Trophoblast cell (in vitro differentiated cells and primary cell): ENCODE measurements around the gene TMF1.

Source experiments
- DNase-seq, 2 donors: peaks; one replicate each; pipeline ENCODE4 v3.0.0-alpha.2; 2016
- H2AFZ ChIP-seq: 2 replicates; pipeline ENCODE4 v1.6.1; 2013; ENCODE audit warnings: low read length, moderate library complexity, mild to moderate bottlenecking; ENCODE audit not compliant: insufficient read depth, poor library complexity
- H2AK5ac ChIP-seq: 2 replicates; pipeline ENCODE4 v1.6.1; 2013; ENCODE audit warnings: mild to moderate bottlenecking, low read length
- H2BK120ac ChIP-seq: 2 replicates; pipeline ENCODE4 v1.6.1; 2013; ENCODE audit warnings: low read length, mild to moderate bottlenecking, moderate library complexity; ENCODE audit not compliant: insufficient read depth, poor library complexity
- H2BK12ac ChIP-seq: 2 replicates; pipeline ENCODE4 v1.6.1; 2013; ENCODE audit warnings: mild to moderate bottlenecking, low read length, moderate library complexity
- H2BK5ac ChIP-seq: 2 replicates; pipeline ENCODE4 v1.6.1; 2013; ENCODE audit warnings: low read length, low read depth, moderate library complexity, mild to moderate bottlenecking; ENCODE audit not compliant: poor library complexity
- H3K14ac ChIP-seq: 2 replicates; pipeline ENCODE4 v1.6.1; 2013; ENCODE audit warnings: mild to moderate bottlenecking, low read length
- H3K18ac ChIP-seq: 2 replicates; pipeline ENCODE4 v1.6.1; 2013; ENCODE audit warnings: mild to moderate bottlenecking, low read length
- H3K23ac ChIP-seq: 2 replicates; pipeline ENCODE4 v1.6.1; 2013; ENCODE audit warnings: low read length
- H3K27ac ChIP-seq: 2 replicates; pipeline ENCODE4 v1.5.1; 2013; ENCODE audit warnings: low read depth, mild to moderate bottlenecking, inconsistent platforms, low read length, moderate library complexity
- H3K27me3 ChIP-seq: 2 replicates; pipeline ENCODE4 v1.6.1; 2013; ENCODE audit warnings: inconsistent platforms, mild to moderate bottlenecking, low read length, moderate library complexity; ENCODE audit not compliant: insufficient read depth
- H3K36me3 ChIP-seq, 2 experiments: 1 replicate in 1 of 2; 2 replicates in 1 of 2; pipeline ENCODE4 v1.6.1; 2013; ENCODE audit warnings: low read length in 2 of 2, mild to moderate bottlenecking in 2 of 2, moderate library complexity in 1 of 2; ENCODE audit not compliant: insufficient read depth in 2 of 2, control insufficient read depth in 1 of 2
- H3K4ac ChIP-seq: 2 replicates; pipeline ENCODE4 v1.6.1; 2013; ENCODE audit warnings: low read depth, mild to moderate bottlenecking, low read length, moderate library complexity
- H3K4me1 ChIP-seq, 2 experiments: 1 replicate in 1 of 2; 2 replicates in 1 of 2; pipeline ENCODE4 v1.6.1; 2013; ENCODE audit warnings: low read length in 2 of 2, mild to moderate bottlenecking in 2 of 2, moderate library complexity in 1 of 2; ENCODE audit not compliant: insufficient read depth in 2 of 2, control insufficient read depth in 1 of 2
- H3K4me2 ChIP-seq: 2 replicates; pipeline ENCODE4 v1.6.1; 2013; ENCODE audit warnings: inconsistent platforms, mild to moderate bottlenecking, low read length, moderate library complexity
- H3K4me3 ChIP-seq: 2 replicates; pipeline ENCODE4 v1.5.1; 2013; ENCODE audit warnings: mild to moderate bottlenecking, low read depth, low read length, inconsistent platforms
- H3K79me1 ChIP-seq: one replicate; pipeline ENCODE4 v1.6.1; 2013; ENCODE audit warnings: low read length
- H3K79me2 ChIP-seq: 2 replicates; pipeline ENCODE4 v1.6.1; 2013; ENCODE audit warnings: low read length, mild to moderate bottlenecking; ENCODE audit not compliant: control insufficient read depth, insufficient read depth, poor library complexity
- H3K9ac ChIP-seq: 2 replicates; pipeline ENCODE4 v1.6.1; 2013; ENCODE audit warnings: mild to moderate bottlenecking, low read length
- H3K9me3 ChIP-seq: 2 replicates; pipeline ENCODE4 v1.6.1; 2013; ENCODE audit warnings: low read depth, mild to moderate bottlenecking, control low read depth, inconsistent platforms, low read length; ENCODE audit not compliant: insufficient read depth
- H4K12ac ChIP-seq: 2 replicates; pipeline ENCODE4 v1.6.1; 2013; ENCODE audit warnings: low read depth, mild to moderate bottlenecking, low read length, moderate library complexity
- H4K8ac ChIP-seq: 2 replicates; pipeline ENCODE4 v1.6.1; 2013; ENCODE audit warnings: low read depth, mild to moderate bottlenecking, low read length, moderate library complexity
- H4K91ac ChIP-seq: one replicate; pipeline ENCODE4 v1.6.1; 2013; ENCODE audit warnings: low read depth, mild to moderate bottlenecking, low read length, moderate library complexity
- WGBS: extraction: QIAGEN DNeasy Blood & Tissue Kit; methylation state at CpG from one replicate; pipeline ENCODE4 v1.1.7; 2013; ENCODE audit warnings: missing lambda C conversion rate; ENCODE audit not compliant: insufficient read length, insufficient coverage; ENCODE audit errors: extremely low coverage; 5-methylcytosine and 5-hydroxymethylcytosine counted together

The TMF1 gene

DNA sequence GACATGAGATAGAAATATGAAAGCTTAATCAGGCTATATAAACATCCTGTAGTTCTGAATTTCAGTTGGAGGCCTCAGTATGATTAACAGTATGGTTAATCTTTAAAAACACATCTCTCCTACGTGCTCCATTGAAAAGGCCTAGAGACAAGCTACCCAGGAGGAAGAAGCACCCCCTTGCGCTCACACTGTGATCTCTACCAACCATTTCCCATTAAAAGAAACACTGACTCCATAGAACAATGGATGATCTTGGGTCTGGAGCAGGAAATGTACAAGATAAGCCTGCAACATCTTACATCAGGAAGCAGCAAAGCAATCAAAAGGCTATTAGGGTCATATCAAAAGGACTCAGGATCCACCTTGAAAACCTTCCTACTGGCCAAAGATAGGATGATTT is 35.2 kb downstream of the TMF1 start:
- DNase-seq, result no peak
- Histone ChIP-seq H3K27me3 (no peaks in the 10 kb centered on the region), H3K14ac (no peak overlapping the region), H4K12ac (no peak overlapping the region), H2BK120ac (no peak overlapping the region), H3K79me2 (peaks cover 10% of the 10 kb centered on the region), H2AFZ (no peak overlapping the region), H4K91ac (no peak overlapping the region), H3K4ac (no peak overlapping the region), H4K8ac (no peak overlapping the region), H3K9me3 (no peaks in the 10 kb centered on the region), H2BK5ac (no peak overlapping the region), H3K79me1 (peaks cover 13% of the 10 kb centered on the region), H3K4me2 (no peak overlapping the region), H3K4me3 (no peak overlapping the region), H2BK12ac (no peak overlapping the region), H3K36me3 (peaks cover 3 to 10% of the 10 kb centered on the region in 2 experiments), H3K27ac (no peak overlapping the region), H3K18ac (no peak overlapping the region), H3K9ac (no peak overlapping the region), H3K23ac (no peak overlapping the region), H2AK5ac (no peak overlapping the region), H3K4me1 (peaks cover 6 to 8% of the 10 kb centered on the region in 2 experiments)
- WGBS, result no CpG with 5 or more reads among the region's 2 CpGs

DNA sequence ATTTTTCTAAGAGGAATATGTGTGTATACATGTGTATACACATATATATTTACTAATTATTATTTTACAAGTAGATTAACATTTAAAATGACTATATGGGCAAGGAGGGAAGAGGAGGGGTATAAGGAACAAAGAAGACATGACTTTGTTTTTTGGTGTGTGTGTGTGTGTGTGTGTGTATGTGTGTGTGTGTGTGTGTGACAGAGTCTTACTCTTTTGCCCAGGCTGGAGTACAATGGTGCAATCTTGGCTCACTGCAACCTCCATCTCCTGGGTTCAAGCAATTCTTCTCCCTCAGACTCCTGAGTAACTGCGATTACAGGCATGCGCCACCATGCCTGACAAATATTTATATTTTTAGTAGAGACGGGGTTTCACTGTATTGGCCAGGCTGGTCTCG is 36.0 kb downstream of the TMF1 start:
- no peak overlapping the region for H2AK5ac ChIP-seq
- H4K8ac ChIP-seq, result no peak overlapping the region
- no peak overlapping the region for H3K4me2 ChIP-seq
- no peak overlapping the region for H4K12ac ChIP-seq
- WGBS, result no CpG with 5 or more reads among the region's 4 CpGs
- H3K4ac ChIP-seq, result no peak overlapping the region
- peaks cover 2 to 8% of the 10 kb centered on the region in 2 experiments for H3K36me3 ChIP-seq
- peaks cover 10% of the 10 kb centered on the region for H3K79me2 ChIP-seq
- peaks cover 6 to 8% of the 10 kb centered on the region in 2 experiments for H3K4me1 ChIP-seq
- no peak overlapping the region for H2BK120ac ChIP-seq
- H3K9me3 ChIP-seq, result no peaks in the 10 kb centered on the region
- H3K9ac ChIP-seq, result no peak overlapping the region
- peaks cover 13% of the 10 kb centered on the region for H3K79me1 ChIP-seq
- no peak overlapping the region for H3K23ac ChIP-seq
- no peaks in the 10 kb centered on the region for H3K27me3 ChIP-seq
- no peak overlapping the region for H4K91ac ChIP-seq
- H3K14ac ChIP-seq, result no peak overlapping the region
- no peak overlapping the region for H3K4me3 ChIP-seq
- no peak overlapping the region for H2BK12ac ChIP-seq
- no peak overlapping the region for H2AFZ ChIP-seq
- no peak overlapping the region for H2BK5ac ChIP-seq
- no peak overlapping the region for H3K18ac ChIP-seq
- H3K27ac ChIP-seq, result no peak overlapping the region
- DNase-seq, result no peak

- Histone ChIP-seq H3K9ac (no peak overlapping the region), H3K36me3 (peaks cover 2 to 5% of the 10 kb centered on the region in 2 experiments), H2BK12ac (no peak overlapping the region), H3K23ac (no peak overlapping the region), H3K27me3 (no peaks in the 10 kb centered on the region), H2BK5ac (peak overlapping the region; percentile 42), H4K8ac (peak overlapping the region; percentile 99), H3K9me3 (no peaks in the 10 kb centered on the region), H4K91ac (no peak overlapping the region), H3K79me2 (peaks cover 10% of the 10 kb centered on the region), H2BK120ac (peak overlapping the region; percentile 98), H3K79me1 (peaks cover 13% of the 10 kb centered on the region), H3K4ac (no peak overlapping the region), H3K18ac (peak overlapping the region; percentile 27), H3K27ac (peak overlapping the region; percentile 83), H3K4me2 (peak overlapping the region; percentile 80), H3K4me3 (peak overlapping the region; percentile 88), H3K14ac (peak overlapping the region; percentile 78), H3K4me1 (peaks cover 6 to 8% of the 10 kb centered on the region in 2 experiments), H4K12ac (peak overlapping the region; percentile 97), H2AK5ac (no peak overlapping the region), H2AFZ (peak overlapping the region; percentile 97)
- DNase-seq, result no peak
- no CpG with 5 or more reads among the region's 11 CpGs for WGBS
Observed at GRCh38 chr3:69014022-69014580, 38.0 kb downstream of the TMF1 start.

GRCh38 chr3:69013253-69014021 is 38.7 kb downstream of the TMF1 start, which contains the start of gene EOGT:
Gene EOGT, minus strand, starts transcription at chr3:69013684. Its CDS starts 3,838 bp downstream, at chr3:69009846.
- H3K79me2 ChIP-seq, result peaks cover 10% of the 10 kb centered on the region
- no peaks in the 10 kb centered on the region for H3K27me3 ChIP-seq
- peak within 1 kb of the TSS; percentile 98 for H2BK120ac ChIP-seq
- peaks cover 6 to 8% of the 10 kb centered on the region in 2 experiments for H3K4me1 ChIP-seq
- H3K4me3 ChIP-seq, result peak within 1 kb of the TSS; percentile 88
- peak within 1 kb of the TSS; percentile 98 for H3K18ac ChIP-seq
- no peaks in the 10 kb centered on the region for H3K9me3 ChIP-seq
- peak within 1 kb of the TSS; percentile 89 for H3K9ac ChIP-seq
- H3K14ac ChIP-seq, result peak within 1 kb of the TSS; percentile 80
- H2AK5ac ChIP-seq, result no peak within 1 kb of the TSS
- H3K27ac ChIP-seq, result peak within 1 kb of the TSS; percentile 83
- H3K23ac ChIP-seq, result no peak within 1 kb of the TSS
- peak within 1 kb of the TSS; percentile 99 for H4K8ac ChIP-seq
- peak within 1 kb of the TSS; percentile 73 for H3K4ac ChIP-seq
- peak; percentile 88 to 92 for DNase-seq
- H4K12ac ChIP-seq, result peak within 1 kb of the TSS; percentile 97
- H3K36me3 ChIP-seq, result peaks cover 2 to 5% of the 10 kb centered on the region in 2 experiments
- WGBS, result no CpG with 5 or more reads among the region's 96 CpGs
- H2BK5ac ChIP-seq, result peak within 1 kb of the TSS; percentile 85
- peaks cover 13% of the 10 kb centered on the region for H3K79me1 ChIP-seq
- H2AFZ ChIP-seq, result peak within 1 kb of the TSS; percentile 97
- peak within 1 kb of the TSS; percentile 80 for H3K4me2 ChIP-seq
- peak within 1 kb of the TSS; percentile 91 for H2BK12ac ChIP-seq
- peak within 1 kb of the TSS; percentile 97 for H4K91ac ChIP-seq
